Choroid plexus epithelial cell (primary cell): ENCODE measurements around the gene LMO2.

Experiments
- DNase-seq: peaks from one replicate; pipeline ENCODE4 v3.0.0-alpha.2; 2010; ENCODE audit warnings: low read depth
- H3K4me3 ChIP-seq: 2 replicates; pipeline ENCODE4 v1.5.1; 2011; ENCODE audit warnings: low read depth, mild to moderate bottlenecking, control low read depth, low read length, moderate library complexity
- TF ChIP-seq, protein P1 (sequence below): conservative IDR thresholded peaks from 2 replicates; pipeline ENCODE4 v1.5.1; 2011; ENCODE audit warnings: low read depth, mild to moderate bottlenecking, control low read depth, inconsistent platforms, low read length, moderate library complexity

Gene LMO2

DNA sequence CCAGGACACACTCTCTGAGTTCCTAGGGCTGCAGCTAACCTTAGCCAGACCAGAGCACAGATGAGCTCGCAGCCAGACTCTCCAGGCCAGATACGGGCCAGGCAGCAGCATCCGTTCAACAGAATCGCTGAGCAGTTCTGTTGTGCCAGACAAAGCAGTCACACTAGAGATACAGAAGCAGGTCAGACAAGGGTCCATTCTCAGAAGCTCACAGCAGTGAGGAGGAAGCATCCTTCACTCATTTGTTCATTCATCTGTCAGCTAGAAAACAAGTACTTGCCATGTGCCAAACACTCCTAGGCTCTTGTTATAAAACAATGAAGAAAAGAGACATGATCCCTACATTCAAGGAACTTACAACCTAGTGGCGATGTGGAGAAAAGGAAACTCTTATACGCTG lies 2.6 kb downstream of the LMO2 start:
- TF ChIP-seq, protein P1, sequence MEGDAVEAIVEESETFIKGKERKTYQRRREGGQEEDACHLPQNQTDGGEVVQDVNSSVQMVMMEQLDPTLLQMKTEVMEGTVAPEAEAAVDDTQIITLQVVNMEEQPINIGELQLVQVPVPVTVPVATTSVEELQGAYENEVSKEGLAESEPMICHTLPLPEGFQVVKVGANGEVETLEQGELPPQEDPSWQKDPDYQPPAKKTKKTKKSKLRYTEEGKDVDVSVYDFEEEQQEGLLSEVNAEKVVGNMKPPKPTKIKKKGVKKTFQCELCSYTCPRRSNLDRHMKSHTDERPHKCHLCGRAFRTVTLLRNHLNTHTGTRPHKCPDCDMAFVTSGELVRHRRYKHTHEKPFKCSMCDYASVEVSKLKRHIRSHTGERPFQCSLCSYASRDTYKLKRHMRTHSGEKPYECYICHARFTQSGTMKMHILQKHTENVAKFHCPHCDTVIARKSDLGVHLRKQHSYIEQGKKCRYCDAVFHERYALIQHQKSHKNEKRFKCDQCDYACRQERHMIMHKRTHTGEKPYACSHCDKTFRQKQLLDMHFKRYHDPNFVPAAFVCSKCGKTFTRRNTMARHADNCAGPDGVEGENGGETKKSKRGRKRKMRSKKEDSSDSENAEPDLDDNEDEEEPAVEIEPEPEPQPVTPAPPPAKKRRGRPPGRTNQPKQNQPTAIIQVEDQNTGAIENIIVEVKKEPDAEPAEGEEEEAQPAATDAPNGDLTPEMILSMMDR, result no peak
- no peak overlapping the region for H3K4me3 ChIP-seq
- no peak for DNase-seq

DNA sequence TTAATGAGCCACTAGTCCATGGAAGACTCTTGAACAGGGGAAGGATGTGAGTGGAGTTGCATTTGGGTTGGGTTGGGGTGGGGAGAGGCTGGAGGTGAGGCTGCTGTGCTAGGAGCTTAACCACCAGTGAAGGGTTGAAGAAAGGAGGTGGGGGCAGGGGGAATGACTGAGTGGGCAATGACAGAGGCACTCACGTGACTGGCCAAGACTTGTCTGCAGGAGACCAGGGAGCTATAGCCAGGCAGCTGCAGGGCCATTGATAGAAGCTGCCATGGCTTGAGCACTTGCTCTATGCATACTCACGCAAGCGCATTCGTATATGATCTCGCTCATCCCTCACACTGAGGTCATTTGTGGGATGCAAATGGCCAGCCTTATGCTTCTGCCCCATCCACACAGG lies 4.0 kb downstream of the LMO2 start:
- DNase-seq, result no peak
- TF ChIP-seq, protein P1, result no peak
- H3K4me3 ChIP-seq, result no peak overlapping the region

DNA sequence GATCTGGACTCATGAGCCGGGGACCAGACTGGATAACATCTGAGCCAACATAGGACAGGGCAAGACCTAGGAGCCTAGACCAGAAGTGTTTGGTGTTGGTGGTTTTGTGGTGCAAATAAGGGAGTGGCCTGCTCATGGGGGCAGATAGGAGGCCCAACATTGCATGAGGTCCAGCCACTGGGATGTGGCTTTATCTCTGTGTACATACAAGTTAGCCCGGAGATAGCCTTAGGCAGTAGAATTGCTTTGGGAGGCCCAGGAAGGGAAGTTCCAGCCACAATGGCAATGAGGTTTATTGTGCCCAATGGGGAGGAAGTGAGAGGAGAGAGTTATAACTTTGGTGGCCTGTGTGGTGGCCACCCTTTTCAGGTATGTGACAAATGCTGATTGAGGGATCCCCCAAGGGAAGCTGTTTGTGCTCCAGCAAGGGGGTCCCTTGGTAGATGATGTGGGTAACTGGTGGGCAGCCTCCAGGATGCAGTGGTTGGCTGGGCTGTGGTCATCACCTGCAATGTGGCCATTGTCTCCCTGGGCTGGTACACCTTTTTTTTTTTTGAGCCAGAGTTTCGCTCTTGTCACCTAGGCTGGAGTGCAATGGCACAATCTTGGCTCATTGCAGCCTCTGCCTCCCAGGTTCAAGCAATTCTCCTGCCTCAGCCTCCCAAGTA lies 6.4 kb downstream of the LMO2 start:
- TF ChIP-seq, protein P1, result no peak
- H3K4me3 ChIP-seq, result no peak overlapping the region
- DNase-seq, result no peak

DNA sequence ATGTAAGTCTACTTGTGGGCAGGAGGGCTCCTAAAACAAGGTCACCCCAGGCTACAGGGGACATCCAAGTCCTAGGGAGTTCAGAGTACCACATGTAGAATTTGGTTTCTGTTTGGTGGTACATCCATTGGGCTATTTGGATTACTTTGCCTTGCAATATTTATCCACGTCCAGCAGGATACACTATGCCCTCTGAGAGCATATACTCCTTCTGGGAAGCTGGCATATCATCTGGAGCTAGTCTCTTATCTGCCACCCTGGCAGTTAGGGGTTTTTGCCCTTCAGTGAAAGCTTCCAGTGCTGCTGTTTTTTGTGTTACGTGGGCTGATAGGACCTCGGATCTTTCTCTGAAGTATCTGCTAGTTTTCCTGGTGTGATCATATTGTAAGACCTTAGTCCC lies 7.3 kb downstream of the LMO2 start:
- H3K4me3 ChIP-seq, result no peak overlapping the region
- DNase-seq, result no peak
- TF ChIP-seq, protein P1, result no peak

DNA sequence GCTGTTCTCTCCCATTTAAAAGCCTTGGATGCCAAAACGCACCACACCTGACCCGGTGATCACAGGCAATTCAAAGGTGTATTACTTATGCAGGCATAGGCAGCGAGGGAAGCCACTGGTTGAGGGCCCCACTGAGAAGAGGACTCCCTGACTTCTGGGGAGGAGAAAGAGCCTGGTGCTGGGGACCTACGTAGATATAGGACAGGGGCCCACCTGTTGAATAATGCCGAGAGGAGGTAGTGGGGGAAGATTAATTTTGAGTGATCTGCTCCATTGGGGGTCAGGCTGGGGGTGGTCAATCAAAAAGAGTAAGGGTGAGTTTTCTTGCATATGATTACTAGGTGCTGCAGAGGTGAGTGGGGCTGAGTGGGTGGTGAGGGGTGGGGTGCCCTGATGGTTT lies 7.8 kb downstream of the LMO2 start:
- DNase-seq, result no peak
- TF ChIP-seq, protein P1, result no peak
- H3K4me3 ChIP-seq, result no peak overlapping the region

DNA sequence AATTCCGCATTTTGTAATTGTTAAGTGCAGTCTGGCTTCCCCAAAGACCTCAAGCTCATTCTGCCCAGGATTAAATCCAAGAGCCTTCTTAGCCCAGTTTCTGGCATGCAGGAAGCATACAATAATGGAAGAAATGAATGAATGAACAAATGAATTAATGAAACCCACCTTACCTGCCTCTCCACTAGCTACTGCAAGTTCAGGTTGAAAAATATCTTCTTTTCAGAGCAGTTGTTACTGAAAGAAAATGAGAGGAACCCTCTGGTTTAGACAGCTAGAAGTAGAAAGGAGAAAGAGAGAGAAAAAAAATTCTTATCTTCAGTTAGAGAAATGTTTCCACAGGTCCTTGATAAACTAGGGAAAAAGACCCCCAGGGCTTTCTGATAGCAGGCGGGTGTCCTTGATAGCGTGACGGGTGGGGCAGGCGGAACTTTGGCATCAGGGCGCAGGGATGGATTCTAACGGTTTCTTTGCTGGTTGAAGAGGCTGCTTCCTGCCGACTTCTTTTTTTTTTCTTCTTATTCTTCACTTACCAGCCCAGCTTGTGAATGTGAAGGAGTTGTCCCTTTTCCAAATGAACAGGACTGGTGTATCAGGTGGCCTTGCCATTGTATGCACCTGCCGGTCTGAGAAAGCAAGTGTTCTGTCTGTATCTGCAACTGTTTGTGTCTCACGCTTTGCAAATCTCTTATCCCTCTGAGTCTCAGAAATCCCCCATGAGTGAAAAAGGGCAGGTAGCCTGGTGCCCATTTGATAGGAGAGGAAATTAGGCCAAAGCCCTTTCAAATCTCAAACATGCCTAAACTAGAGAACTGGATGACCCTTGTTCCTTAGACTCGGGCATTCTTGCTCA lies 10.0 kb downstream of the LMO2 start:
- H3K4me3 ChIP-seq, result no peak overlapping the region
- DNase-seq, result no peak
- TF ChIP-seq, protein P1, result no peak
